GM12878 (cell line): Measurements from ENCODE around the gene LRRC10B. TPM values are rescaled to one million over a fixed set of nuclear protein-coding genes. Genes with fewer than 3 reads are reported as not detected.

ENCODE experiments used
- ATAC-seq: fragments of 200-7000 bp; cut with Tn5 transposase; 3 replicates; pipeline ENCODE4 v1.9.1; 2020; ENCODE audit warnings: mild to moderate bottlenecking, moderate library complexity
- BruUV-seq: library from RNA; stranded (reverse); fragments of 400-500 nt; replicated peaks from 2 replicates; lab custom pipeline; 2021; lab: Mats Ljungman, UMichigan
- CTCF ChIA-PET: fragments of 300-600 bp; sonication (Branson Sonifier 250); formaldehyde crosslinking; extraction: SDS; loops from one replicate; lab custom pipeline; 2021; ENCODE audit warnings: inconsistent platforms; lab: Yijun Ruan, JAX
- POLR2A ChIA-PET: fragments of 350-600 bp; formaldehyde crosslinking; extraction: SDS; loops from one replicate; lab custom pipeline; 2021; ENCODE audit warnings: inconsistent platforms; lab: Charles Lee
- RAD21 ChIA-PET: fragments of 300-600 bp; sonication (Branson Sonifier 250); formaldehyde crosslinking; loops from one replicate; lab custom pipeline; 2023; ENCODE audit warnings: antibody characterized with exemption; ENCODE audit not compliant: unreplicated experiment; lab: Charles Lee
- SMC1A ChIA-PET: fragments of 300-600 bp; sonication (Branson Sonifier 250); formaldehyde crosslinking; loops from one replicate; lab custom pipeline; 2023; ENCODE audit not compliant: unreplicated experiment, uncharacterized antibody; lab: Charles Lee
- DNase-seq: peaks from one replicate; pipeline ENCODE4 v3.0.0-alpha.2; 2011; ENCODE audit warnings: low read depth, low spot score
- FAIRE-seq: peaks from 3 replicates; lab custom pipeline; 2011; peaks lifted over from hg19 to GRCh38; lab: Jason Lieb, UNC
- H2AFZ ChIP-seq: 2 replicates; pipeline ENCODE4 v1.6.0; 2011; ENCODE audit warnings: low read depth, low read length, control low read depth; ENCODE audit not compliant: control insufficient read depth
- H3K27ac ChIP-seq: 2 replicates; pipeline ENCODE4 v1.5.1; 2011; ENCODE audit warnings: control low read depth; ENCODE audit not compliant: control insufficient read depth, insufficient read depth
- H3K27me3 ChIP-seq, 2 experiments: replicated peaks in 1 of 2; 2 replicates each; pipeline versions ENCODE4 v1.6.0 to v1.6.1; 2011; ENCODE audit warnings: low read length in 1 of 2; ENCODE audit not compliant: control insufficient read depth in 2 of 2, insufficient read depth in 2 of 2
- H3K36me3 ChIP-seq, 2 experiments: 2 replicates each; pipeline ENCODE4 v1.5.1; 2011; ENCODE audit warnings: low read length in 1 of 2; ENCODE audit not compliant: control insufficient read depth in 2 of 2, insufficient read depth in 2 of 2
- H3K4me1 ChIP-seq: 2 replicates; pipeline ENCODE4 v1.6.1; 2011; ENCODE audit warnings: mild to moderate bottlenecking, low read length, moderate library complexity, mixed read lengths; ENCODE audit not compliant: control insufficient read depth, insufficient read depth
- H3K4me2 ChIP-seq: 2 replicates; pipeline ENCODE4 v1.6.0; 2011; ENCODE audit warnings: control low read depth; ENCODE audit not compliant: control insufficient read depth, insufficient read depth
- H3K4me3 ChIP-seq: fragments of 200-600 bp; sonication (generic); 2 replicates; pipeline ENCODE4 v1.5.1; 2016
- H3K79me2 ChIP-seq: 2 replicates; pipeline ENCODE4 v1.6.0; 2011; ENCODE audit warnings: low read length; ENCODE audit not compliant: control insufficient read depth, insufficient read depth
- H3K9ac ChIP-seq: 2 replicates; pipeline ENCODE4 v1.8.0; 2011; ENCODE audit warnings: low read length, control low read depth, mixed read lengths; ENCODE audit not compliant: control insufficient read depth, insufficient read depth
- H3K9me3 ChIP-seq: replicated peaks from 3 replicates; pipeline ENCODE4 v1.5.1; 2011; ENCODE audit warnings: mild to moderate bottlenecking, low read length; ENCODE audit not compliant: control insufficient read depth, insufficient read depth
- H4K20me1 ChIP-seq: 2 replicates; pipeline ENCODE4 v1.6.0; 2011; ENCODE audit not compliant: control insufficient read depth, insufficient read depth
- CHD1 ChIP-seq: IDR thresholded peaks from 2 replicates; pipeline ENCODE4 v1.6.1; 2012; ENCODE audit warnings: low read depth, low read length, improper control_type of control experiment
- CUX1 ChIP-seq: IDR thresholded peaks from 2 replicates; pipeline ENCODE4 v1.6.1; 2012; ENCODE audit warnings: improper control_type of control experiment, low read depth, low read length; ENCODE audit not compliant: insufficient replicate concordance
- EGR1 ChIP-seq, 2 experiments: IDR thresholded peaks; 1 replicate in 1 of 2; 2 replicates in 1 of 2; pipeline ENCODE4 v1.6.1; 2011 to 2012; ENCODE audit warnings: low read depth in 2 of 2, low read length in 2 of 2, borderline replicate concordance in 1 of 2, mild to moderate bottlenecking in 1 of 2, moderate library complexity in 1 of 2
- EZH2 ChIP-seq: IDR thresholded peaks from 2 replicates; pipeline ENCODE4 v1.6.1; 2012; ENCODE audit warnings: low read depth, mild to moderate bottlenecking, control low read depth, inconsistent platforms, low read length, borderline replicate concordance; ENCODE audit not compliant: control insufficient read depth
- HDAC6 ChIP-seq: fragments of 200-600 bp; sonication (generic); IDR thresholded peaks from one replicate; pipeline ENCODE4 v1.8.0; 2017; ENCODE audit warnings: antibody characterized with exemption; ENCODE audit not compliant: unreplicated experiment
- KDM1A ChIP-seq: fragments of 200-600 bp; sonication (generic); IDR thresholded peaks from 2 replicates; pipeline ENCODE4 v1.6.1; 2016; ENCODE audit warnings: borderline replicate concordance
- LARP7 ChIP-seq: fragments of 450-650 bp; IDR thresholded peaks from 2 replicates; pipeline ENCODE4 v1.6.1; 2017; ENCODE audit warnings: mild to moderate bottlenecking
- NFYB ChIP-seq: IDR thresholded peaks from 2 replicates; pipeline ENCODE4 v1.6.1; 2011; ENCODE audit warnings: low read depth, mild to moderate bottlenecking, low read length, improper control_type of control experiment, moderate library complexity; ENCODE audit not compliant: insufficient read depth
- POLR2AphosphoS5 ChIP-seq: IDR thresholded peaks from 2 replicates; pipeline ENCODE4 v1.6.1; 2011; ENCODE audit warnings: mild to moderate bottlenecking, low read length, inconsistent platforms
- RAD51 ChIP-seq: fragments of 450-650 bp; IDR thresholded peaks from 2 replicates; pipeline ENCODE4 v1.6.1; 2016; ENCODE audit warnings: moderate library complexity, mild to moderate bottlenecking, inconsistent platforms
- RBBP5 ChIP-seq: fragments of 200-600 bp; sonication (generic); conservative IDR thresholded peaks from 2 replicates; pipeline ENCODE4 v1.6.1; 2016
- SP1 ChIP-seq: IDR thresholded peaks from one replicate; pipeline ENCODE4 v1.6.1; 2011; ENCODE audit warnings: low read depth, low read length
- TBL1XR1 ChIP-seq: IDR thresholded peaks from 2 replicates; pipeline ENCODE4 v1.6.1; 2012; ENCODE audit warnings: low read depth, low read length, improper control_type of control experiment
- YBX1 ChIP-seq: fragments of 450-650 bp; IDR thresholded peaks from 2 replicates; pipeline ENCODE4 v1.6.1; 2016; ENCODE audit warnings: antibody characterized with exemption
- ZBTB4 ChIP-seq: fragments of 450-650 bp; formaldehyde crosslinking; IDR thresholded peaks from 2 replicates; pipeline ENCODE4 v1.4.0; 2022; ENCODE audit warnings: mild to moderate bottlenecking, moderate library complexity
- WGBS: methylation state at CpG from one replicate; pipeline ENCODE4 v1.1.6; 2016; ENCODE audit warnings: low lambda C conversion rate; ENCODE audit not compliant: insufficient replicate concordance, insufficient coverage; ENCODE audit errors: missing lambda C conversion rate; 5-methylcytosine and 5-hydroxymethylcytosine counted together
- in situ Hi-C: fragments of 300-500 bp; cut with MboI; formaldehyde crosslinking; loops from 9 replicates; pipeline ENCODE4 v1.14.3; 2018; ENCODE audit warnings: mixed read lengths
- intact Hi-C: fragments of 100-400 bp; cut with micrococcal nuclease; formaldehyde crosslinking; loops from one replicate; pipeline ENCODE4 v1.14.2; 2022; ENCODE audit not compliant: unreplicated experiment
- polyA plus RNA-seq, 11 experiments: library from polyadenylated mRNA; depleted of rRNA in 4 of 11; unstranded in 6 of 11; stranded (reverse) in 5 of 11; fragments of >200 nt; fragmentation: Nextera tagmentation in 4 of 11; fragmentation: Illumina TruSeq in 1 of 11; extraction: Ambion mirVana in 4 of 11; extraction: Trizol in 1 of 11; gene quantifications; 1 replicate in 1 of 11; 2 replicates in 10 of 11; pipeline versions ENCODE4 v1.2.1 to v1.2.3, GENCODE V29; 2011 to 2016; ENCODE audit warnings: inconsistent platforms in 2 of 11, missing spikeins in 2 of 11, low read depth in 1 of 11
- total RNA-seq, 4 experiments: library from RNA; depleted of rRNA in 3 of 4; stranded (reverse); fragments of >200 nt in 3 of 4; fragmentation: Illumina TruSeq in 1 of 4; extraction: Trizol in 1 of 4; gene quantifications; 2 replicates each; pipeline versions ENCODE4 v1.2.1 to v1.2.3, GENCODE V29; 2013 to 2021
- TF ChIP-seq, protein P1 (sequence below): IDR thresholded peaks from 2 replicates; pipeline ENCODE4 v1.6.1; 2011; ENCODE audit warnings: low read depth, mild to moderate bottlenecking, low read length, moderate library complexity, borderline replicate concordance; ENCODE audit errors: extremely low read depth

Gene LRRC10B
- total and polyA plus RNA-seq, 10 of the 15 experiments (the other 5 are each of a cell fraction or from before 2014, with no cell fraction given): not detected

DNA sequence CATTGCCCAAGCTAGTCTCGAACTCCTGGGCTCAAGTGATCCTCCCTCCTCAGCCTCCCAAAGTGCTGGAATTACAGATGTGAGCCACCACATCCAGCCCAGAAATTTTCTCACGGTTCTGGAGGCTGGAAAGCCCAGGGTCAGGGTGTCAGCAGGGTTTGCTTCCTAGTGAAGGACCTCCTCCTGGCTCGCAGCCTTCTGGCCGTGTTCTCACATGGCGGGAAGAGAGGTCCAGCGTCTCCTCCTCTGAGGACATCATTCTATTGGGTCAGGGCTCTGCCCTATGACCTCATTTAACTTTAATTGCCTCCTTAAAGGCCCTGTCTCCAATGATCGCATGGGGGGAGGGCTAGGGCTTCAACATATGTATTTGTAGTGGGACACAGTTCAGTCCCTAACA, 40.5 kb upstream of the LRRC10B start:
- in situ Hi-C loops: no loop called here
- ATAC-seq: no peak
- H3K27ac ChIP-seq: no peak overlapping the region
- H4K20me1 ChIP-seq: no peaks in the 10 kb centered on the region
- H3K9ac ChIP-seq: no peak overlapping the region
- no peaks in the 10 kb centered on the region; the same call in 1 of the 3 replicates for H3K9me3 ChIP-seq
- no peak overlapping the region for H3K4me3 ChIP-seq
- WGBS: 98% methylated on average over 7 of the region's 7 CpGs
- H3K4me2 ChIP-seq: no peak overlapping the region
- no peak overlapping the region for H2AFZ ChIP-seq
- ChIA-PET POLR2A (no interaction called here), RAD21 (no interaction called here), SMC1A (no interaction called here), CTCF (interaction anchor here (2.2 kb wide), 1 partner anchor 14 kb away, joined by 7 read pairs; a partner anchor contains a TSS)
- no peaks in the 10 kb centered on the region for H3K79me2 ChIP-seq
- intact Hi-C loops: no loop called here
- FAIRE-seq: no peak
- no peaks in the 10 kb centered on the region for H3K4me1 ChIP-seq
- TF ChIP-seq EGR1 (IDR thresholded peaks at IDR 0.05; ENCODE audit: borderline replicate concordance in 1 of 2, low read depth in 2 of 2, low read length in 2 of 2): no peak
- no peak for TF ChIP-seq POLR2AphosphoS5
- no peak for TF ChIP-seq NFYB
- TF ChIP-seq ZBTB4: no peak
- TF ChIP-seq LARP7: no peak
- TF ChIP-seq TBL1XR1: no peak
- TF ChIP-seq YBX1: no peak
- no peak for TF ChIP-seq SP1
- no peak for TF ChIP-seq EZH2
- no peak for TF ChIP-seq KDM1A
- TF ChIP-seq CHD1: no peak
- TF ChIP-seq CUX1: no peak
- no peak for TF ChIP-seq RBBP5
- TF ChIP-seq, protein P1, sequence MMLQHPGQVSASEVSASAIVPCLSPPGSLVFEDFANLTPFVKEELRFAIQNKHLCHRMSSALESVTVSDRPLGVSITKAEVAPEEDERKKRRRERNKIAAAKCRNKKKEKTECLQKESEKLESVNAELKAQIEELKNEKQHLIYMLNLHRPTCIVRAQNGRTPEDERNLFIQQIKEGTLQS: no peak
- no peak for TF ChIP-seq RAD51
- TF ChIP-seq HDAC6: no peak
- no TSS peak for BruUV-seq
- H3K27me3 ChIP-seq: no peaks in the 10 kb centered on the region
- no peaks in the 10 kb centered on the region; a peak in 1 of 4 replicates for H3K36me3 ChIP-seq
- DNase-seq: no peak
